H54 (cell line): ENCODE results near the gene ZNF816.
"Not testable (repeated sequence)": the region's sequence is repeated elsewhere in the genome, so short reads cannot be mapped to it uniquely, and the experiment has no call there.

Experiments used
- DNase-seq: peaks from one replicate; pipeline ENCODE4 v3.0.0; 2011; ENCODE audit warnings: low spot score, mixed read lengths; ENCODE audit not compliant: insufficient read length
- FAIRE-seq: peaks from 3 replicates; lab custom pipeline; 2011; peaks lifted over from hg19 to GRCh38; lab: Jason Lieb, UNC
- POLR2A ChIP-seq: IDR thresholded peaks from 2 replicates; pipeline ENCODE4 v1.6.1; 2011; ENCODE audit warnings: low read depth, mild to moderate bottlenecking, low read length

Gene ZNF816

GRCh38 chr19:52936151-52936953 is 26.3 kb downstream of the ZNF816 start:
- FAIRE-seq (no peak), DNase-seq (no peak)
- TF ChIP-seq POLR2A, result no peak

- DNase-seq (peak; percentile 43), FAIRE-seq (no peak)
- TF ChIP-seq POLR2A, result no peak
Observed at GRCh38 chr19:52935434-52935833, 27.2 kb downstream of the ZNF816 start.

GRCh38 chr19:52924641-52925040 is 38.0 kb downstream of the ZNF816 start:
- not testable (repeated sequence) for DNase-seq, FAIRE-seq

DNA sequence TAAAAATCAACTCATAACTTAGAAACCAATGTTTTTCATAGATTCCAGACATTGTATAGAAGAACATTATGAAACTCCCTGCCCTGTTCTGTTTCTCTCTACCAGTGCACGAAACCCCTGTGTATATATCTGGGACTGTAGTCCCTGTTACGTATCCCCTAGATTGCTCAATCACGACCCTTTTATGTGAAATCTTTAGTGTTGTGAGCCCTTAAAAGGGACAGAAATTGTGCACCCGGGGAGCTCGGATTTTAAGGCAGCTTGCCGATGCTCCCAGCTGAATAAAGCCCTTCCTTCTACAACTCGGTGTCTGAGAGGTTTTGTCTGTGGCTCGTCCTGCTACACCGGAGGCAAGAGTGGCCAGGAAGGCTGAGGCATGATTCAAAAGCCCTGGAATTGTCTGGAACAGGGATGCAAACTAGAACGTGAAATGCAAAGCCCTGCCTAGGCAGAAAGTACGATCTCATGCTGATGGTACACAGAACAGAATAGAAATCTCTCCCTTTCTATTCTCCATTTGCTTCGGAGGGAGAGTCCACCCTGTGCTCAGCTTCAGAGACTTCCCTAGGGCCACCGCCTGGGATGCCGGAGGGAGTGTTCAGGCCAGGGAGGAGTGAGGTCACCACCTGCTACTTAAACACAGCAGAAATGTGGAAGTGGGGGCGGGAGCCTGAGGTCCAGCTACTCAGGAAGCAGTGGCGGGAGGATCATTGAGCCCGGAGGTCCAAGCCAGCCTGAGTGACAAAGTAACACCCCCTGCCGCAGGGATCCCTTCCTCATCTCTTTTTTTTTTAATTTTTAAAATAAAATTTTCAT is 38.7 kb downstream of the ZNF816 start:
- no peak for TF ChIP-seq POLR2A
- no peak for FAIRE-seq
- DNase-seq, result peak; percentile 18

DNA sequence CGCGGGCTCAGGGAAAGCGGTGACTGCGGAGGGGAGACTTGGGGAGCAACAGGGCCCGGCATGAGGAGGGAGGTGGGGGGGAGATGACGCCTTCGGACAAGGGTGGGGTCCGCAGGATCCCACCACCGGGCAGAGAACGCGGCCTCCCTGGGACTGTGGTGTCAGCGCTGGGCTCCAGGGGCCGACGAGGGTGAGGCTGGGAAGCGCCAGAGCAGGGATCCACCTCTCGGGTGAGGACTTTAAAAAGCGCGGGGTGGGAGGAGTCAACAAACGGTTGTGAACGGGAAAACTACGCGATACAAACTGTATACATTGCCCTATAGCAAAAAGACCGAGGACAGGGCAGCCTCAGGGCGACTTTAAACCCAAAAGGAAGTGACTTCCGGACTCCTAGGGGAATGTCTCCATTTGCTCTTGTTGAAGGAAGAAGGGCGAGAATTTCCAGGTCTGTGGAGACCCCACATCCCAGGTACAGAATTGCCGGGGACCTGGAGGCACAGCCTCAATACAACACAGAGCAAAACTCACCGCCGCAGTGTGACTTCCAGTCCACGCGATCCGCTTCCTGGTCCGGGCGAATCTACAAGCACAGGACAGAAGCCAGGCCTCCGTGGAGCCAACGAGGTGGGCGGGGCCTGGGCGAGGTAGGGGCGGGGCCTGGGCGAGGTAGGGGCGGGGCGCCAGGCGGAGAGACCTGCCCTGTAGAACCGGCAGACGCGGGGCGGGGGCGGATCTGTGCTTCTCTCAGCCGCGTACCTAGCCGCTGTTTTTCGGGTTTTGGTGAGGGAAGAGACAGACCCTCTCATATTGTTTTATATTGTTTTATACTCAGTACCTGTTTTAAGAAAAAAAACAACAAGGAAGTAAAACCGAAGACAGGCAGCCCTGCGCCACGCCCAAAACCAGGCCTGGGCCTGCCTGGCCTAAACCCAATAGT is 39.6 kb downstream of the ZNF816 start, which contains the start of gene ZNF888:
Gene ZNF888 (minus strand): TSS at position 588 of the 937 bp plus-strand sequence. CDS start 5,555 bp downstream, outside the sequence.
- FAIRE-seq (peak; percentile 20), DNase-seq (peak; percentile 91)
- peak; percentile 86 for TF ChIP-seq POLR2A

- FAIRE-seq (no peak), DNase-seq (no peak)
- no peak for TF ChIP-seq POLR2A
Observed at GRCh38 chr19:52917531-52917930, 45.1 kb downstream of the ZNF816 start.

GRCh38 chr19:52910648-52911047 is 52.0 kb downstream of the ZNF816 start:
- DNase-seq, result no peak
- FAIRE-seq, result no peak
- TF ChIP-seq POLR2A, result no peak

DNA sequence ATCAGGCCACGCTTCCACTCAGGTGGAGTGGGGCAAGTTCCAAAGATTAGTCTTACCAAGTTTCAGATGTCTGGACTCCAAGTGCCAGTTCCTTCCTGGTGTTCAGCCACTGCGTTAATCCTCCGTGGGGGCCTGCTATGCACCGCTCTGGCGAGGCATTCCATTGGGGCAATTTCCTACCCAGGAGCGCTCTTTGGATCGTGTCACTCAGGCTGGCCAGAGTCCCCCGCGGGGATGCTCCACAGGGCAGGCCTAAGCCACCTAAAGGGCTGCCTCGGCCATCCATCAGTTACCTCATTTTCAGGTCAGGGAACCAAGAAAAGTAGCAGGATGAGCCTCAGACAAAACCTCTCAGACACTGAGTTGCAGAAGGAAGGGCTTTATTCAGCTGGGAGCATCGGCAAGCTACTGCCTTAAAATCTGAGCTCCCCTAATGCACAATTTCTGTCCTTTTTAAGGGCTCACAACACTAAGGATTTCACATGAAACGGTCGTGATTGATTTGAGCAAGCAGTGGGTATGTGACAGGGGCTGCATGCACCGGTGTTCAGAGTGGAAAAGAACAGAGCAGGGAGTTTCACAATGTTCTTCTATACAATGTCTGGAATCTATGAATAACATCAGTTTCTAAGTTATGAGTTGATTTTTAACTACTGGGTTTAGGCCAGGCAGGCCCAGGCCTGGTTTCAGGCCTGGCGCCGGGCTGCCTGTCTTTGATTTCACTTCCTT is 58.5 kb downstream of the ZNF816 start:
- not testable (repeated sequence) for DNase-seq, FAIRE-seq

DNA sequence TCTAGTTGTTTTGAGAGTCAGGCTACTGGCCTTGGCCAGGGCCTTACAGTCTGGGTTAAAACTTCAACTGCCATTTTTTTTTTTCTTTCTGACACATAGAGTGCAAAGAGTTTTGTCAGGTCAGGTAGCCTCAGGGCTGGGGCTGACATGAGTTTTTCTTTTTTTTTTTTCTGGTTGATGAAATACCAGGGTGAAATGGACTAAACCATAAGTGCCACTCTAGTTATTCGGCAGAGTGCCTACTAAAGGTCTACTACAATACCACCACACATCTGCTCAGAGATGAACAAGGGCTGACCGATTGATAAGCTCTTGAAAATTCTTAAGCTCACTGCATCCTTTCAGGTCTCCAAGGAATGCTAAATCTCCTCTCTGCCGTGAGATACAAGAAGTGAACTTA is 60.8 kb downstream of the ZNF816 start:
- no peak for TF ChIP-seq POLR2A
- DNase-seq (no peak), FAIRE-seq (no peak)
